ENCODE results near the gene TGM2.

- TF ChIP-seq KLF10 (CRISPR knock-in tag; IDR thresholded peaks at IDR 0.05) (no peak), PRPF4 (IDR thresholded peaks at IDR 0.05; ENCODE audit: insufficient read depth, low read depth, low read length, poor library complexity, severe bottlenecking) (no peak), FOXA1 (IDR thresholded peaks at IDR 0.05; ENCODE audit: borderline replicate concordance) (no peak), NCOA1 (IDR thresholded peaks at IDR 0.05; ENCODE audit: low read depth) (no peak), PCBP1 (IDR thresholded peaks at IDR 0.05; ENCODE audit: low read depth, low read length, poor library complexity, severe bottlenecking) (no peak), CTCF (IDR thresholded peaks at IDR 0.05 in 2 of 3, conservative IDR thresholded peaks at IDR 0.05 in 1 of 3; ENCODE audit: insufficient read depth in 2 of 3, low read depth in 1 of 3, low read length in 3 of 3) (no peak)
Measured at GRCh38 chr20:38123021-38123587, 42.0 kb downstream of the TGM2 start.
